SJSA1 (cell line): ENCODE data around the gene IDI1. TPM values are rescaled to one million over a fixed set of nuclear protein-coding genes. Genes with fewer than 3 reads are reported as not detected.

Experiments
- DNase-seq, 2 experiments: peaks; one replicate each; pipeline ENCODE4 v3.0.0-alpha.2; 2015 to 2020; ENCODE audit warnings: low spot score in 2 of 2, low read depth in 1 of 2
- H3K27ac ChIP-seq: fragments of 250-450 bp; sonication (Bioruptor Pico); 2 replicates; pipeline ENCODE4 v1.5.1; 2020; ENCODE audit warnings: mild to moderate bottlenecking, moderate library complexity
- H3K27me3 ChIP-seq: fragments of 250-450 bp; sonication (Bioruptor Pico); replicated peaks from 2 replicates; pipeline ENCODE4 v1.5.1; 2020; ENCODE audit warnings: mild to moderate bottlenecking, moderate library complexity
- H3K36me3 ChIP-seq: fragments of 250-450 bp; sonication (Bioruptor Pico); 2 replicates; pipeline ENCODE4 v1.5.1; 2020; ENCODE audit warnings: mild to moderate bottlenecking
- H3K4me1 ChIP-seq: fragments of 250-450 bp; sonication (Bioruptor Pico); replicated peaks from 2 replicates; pipeline ENCODE4 v1.6.1; 2021; ENCODE audit warnings: mild to moderate bottlenecking
- H3K4me3 ChIP-seq: fragments of 250-450 bp; sonication (Bioruptor Pico); 2 replicates; pipeline ENCODE4 v1.5.1; 2020; ENCODE audit warnings: mild to moderate bottlenecking
- H3K9me3 ChIP-seq: fragments of 250-450 bp; sonication (Bioruptor Pico); replicated peaks from 2 replicates; pipeline ENCODE4 v1.5.1; 2020; ENCODE audit warnings: mild to moderate bottlenecking
- total RNA-seq: library from RNA; depleted of rRNA; stranded (reverse); fragments of >200 nt; shearing (Covaris generic); gene quantifications from 2 replicates; pipeline ENCODE4 v1.2.3, GENCODE V29; 2014; rRNA removed

The IDI1 gene
- total RNA-seq, result 61.7 and 88.4 TPM in 2 replicates

GRCh38 chr10:1048732-1049424 lies at the start of gene IDI1:
TSS of gene IDI1 (minus strand) at chr10:1049119. CDS start at chr10:1049003, 116 bp downstream.
- H3K27me3 ChIP-seq, result no peaks in the 10 kb centered on the region
- no peaks in the 10 kb centered on the region for H3K4me1 ChIP-seq
- H3K9me3 ChIP-seq, result no peaks in the 10 kb centered on the region
- peaks cover 46% of the 10 kb centered on the region for H3K36me3 ChIP-seq
- H3K27ac ChIP-seq, result peak within 1 kb of the TSS; percentile 97
- DNase-seq, result peak; percentile 99
- peak within 1 kb of the TSS; percentile 69 for H3K4me3 ChIP-seq

GRCh38 chr10:1097436-1097835 lies 48.5 kb upstream of the IDI1 start:
- H3K27me3 ChIP-seq, result no peaks in the 10 kb centered on the region
- H3K36me3 ChIP-seq, result peaks cover 62% of the 10 kb centered on the region
- H3K27ac ChIP-seq, result no peak overlapping the region
- H3K4me1 ChIP-seq, result peaks cover 1% of the 10 kb centered on the region
- no peak for DNase-seq
- H3K4me3 ChIP-seq, result no peak overlapping the region
- no peaks in the 10 kb centered on the region for H3K9me3 ChIP-seq

GRCh38 chr10:1096287-1096889 lies 47.5 kb upstream of the IDI1 start:
- Histone ChIP-seq H3K36me3 (peaks cover 59% of the 10 kb centered on the region), H3K27me3 (no peaks in the 10 kb centered on the region), H3K4me1 (no peaks in the 10 kb centered on the region), H3K9me3 (no peaks in the 10 kb centered on the region), H3K4me3 (no peak overlapping the region), H3K27ac (no peak overlapping the region)
- DNase-seq, result no peak

- no peaks in the 10 kb centered on the region for H3K9me3 ChIP-seq
- DNase-seq, result peak in 1 of 2 experiments; percentile 23
- H3K27ac ChIP-seq, result no peak overlapping the region
- peaks cover 63% of the 10 kb centered on the region for H3K36me3 ChIP-seq
- no peaks in the 10 kb centered on the region for H3K4me1 ChIP-seq
- H3K27me3 ChIP-seq, result no peaks in the 10 kb centered on the region
- no peak overlapping the region for H3K4me3 ChIP-seq
Measured at GRCh38 chr10:1095498-1095897, 46.6 kb upstream of the IDI1 start.

GRCh38 chr10:1094112-1095057 lies 45.5 kb upstream of the IDI1 start:
- no peak overlapping the region for H3K27ac ChIP-seq
- no peaks in the 10 kb centered on the region for H3K9me3 ChIP-seq
- H3K4me1 ChIP-seq, result no peaks in the 10 kb centered on the region
- peak in 1 of 2 experiments; percentile 24 for DNase-seq
- no peak overlapping the region for H3K4me3 ChIP-seq
- peaks cover 72% of the 10 kb centered on the region for H3K36me3 ChIP-seq
- H3K27me3 ChIP-seq, result no peaks in the 10 kb centered on the region

GRCh38 chr10:1093696-1094095 lies 44.8 kb upstream of the IDI1 start:
- no peaks in the 10 kb centered on the region for H3K27me3 ChIP-seq
- no peak overlapping the region for H3K27ac ChIP-seq
- peaks cover 74% of the 10 kb centered on the region for H3K36me3 ChIP-seq
- H3K4me1 ChIP-seq, result no peaks in the 10 kb centered on the region
- no peak overlapping the region for H3K4me3 ChIP-seq
- H3K9me3 ChIP-seq, result no peaks in the 10 kb centered on the region
- DNase-seq, result peak in 1 of 2 experiments; percentile 15

GRCh38 chr10:1090696-1091095 lies 41.8 kb upstream of the IDI1 start:
- no peaks in the 10 kb centered on the region for H3K27me3 ChIP-seq
- no peaks in the 10 kb centered on the region for H3K4me1 ChIP-seq
- H3K27ac ChIP-seq, result no peak overlapping the region
- no peak for DNase-seq
- no peak overlapping the region for H3K4me3 ChIP-seq
- H3K9me3 ChIP-seq, result no peaks in the 10 kb centered on the region
- H3K36me3 ChIP-seq, result peaks cover 78% of the 10 kb centered on the region

- H3K36me3 ChIP-seq, result peaks cover 84% of the 10 kb centered on the region
- H3K27ac ChIP-seq, result no peak overlapping the region
- H3K4me3 ChIP-seq, result no peak overlapping the region
- no peak for DNase-seq
- H3K9me3 ChIP-seq, result no peaks in the 10 kb centered on the region
- no peaks in the 10 kb centered on the region for H3K4me1 ChIP-seq
- H3K27me3 ChIP-seq, result no peaks in the 10 kb centered on the region
Measured at GRCh38 chr10:1089017-1089689, 40.2 kb upstream of the IDI1 start.

- Histone ChIP-seq H3K9me3 (no peaks in the 10 kb centered on the region), H3K4me3 (no peak overlapping the region), H3K36me3 (peaks cover 86% of the 10 kb centered on the region), H3K27me3 (no peaks in the 10 kb centered on the region), H3K4me1 (no peaks in the 10 kb centered on the region), H3K27ac (no peak overlapping the region)
- DNase-seq, result no peak
Measured at GRCh38 chr10:1086787-1087186, 37.9 kb upstream of the IDI1 start.

GRCh38 chr10:1085258-1085657 lies 36.3 kb upstream of the IDI1 start:
- H3K27me3 ChIP-seq, result no peaks in the 10 kb centered on the region
- H3K9me3 ChIP-seq, result no peaks in the 10 kb centered on the region
- no peak for DNase-seq
- no peaks in the 10 kb centered on the region for H3K4me1 ChIP-seq
- H3K27ac ChIP-seq, result no peak overlapping the region
- peaks cover 75% of the 10 kb centered on the region for H3K36me3 ChIP-seq
- no peak overlapping the region for H3K4me3 ChIP-seq

- Histone ChIP-seq H3K27ac (no peak overlapping the region), H3K4me1 (no peaks in the 10 kb centered on the region), H3K27me3 (no peaks in the 10 kb centered on the region), H3K9me3 (no peaks in the 10 kb centered on the region), H3K36me3 (peaks cover 76% of the 10 kb centered on the region), H3K4me3 (no peak overlapping the region)
- DNase-seq, result no peak
Measured at GRCh38 chr10:1084011-1084950, 35.4 kb upstream of the IDI1 start.

- peaks cover 69% of the 10 kb centered on the region for H3K36me3 ChIP-seq
- no peak overlapping the region for H3K27ac ChIP-seq
Measured at GRCh38 chr10:1083581-1083980, 34.7 kb upstream of the IDI1 start.

More at GRCh38 chr10:1083581-1083980, 34.7 kb upstream of the IDI1 start:
- no peaks in the 10 kb centered on the region for H3K4me1 ChIP-seq
- DNase-seq, result no peak
- H3K27me3 ChIP-seq, result no peaks in the 10 kb centered on the region
- no peak overlapping the region for H3K4me3 ChIP-seq
- H3K9me3 ChIP-seq, result no peaks in the 10 kb centered on the region
